ENCODE measurements around the gene C2. TPM values are rescaled to one million over a fixed set of nuclear protein-coding genes. Genes with fewer than 3 reads are reported as not detected.
"Not testable (repeated sequence)": the region's sequence is repeated elsewhere in the genome, so short reads cannot be mapped to it uniquely, and the experiment has no call there.

C2 gene
- polyA plus RNA-seq, 1 donor from 2014 or later, result not detected

DNA sequence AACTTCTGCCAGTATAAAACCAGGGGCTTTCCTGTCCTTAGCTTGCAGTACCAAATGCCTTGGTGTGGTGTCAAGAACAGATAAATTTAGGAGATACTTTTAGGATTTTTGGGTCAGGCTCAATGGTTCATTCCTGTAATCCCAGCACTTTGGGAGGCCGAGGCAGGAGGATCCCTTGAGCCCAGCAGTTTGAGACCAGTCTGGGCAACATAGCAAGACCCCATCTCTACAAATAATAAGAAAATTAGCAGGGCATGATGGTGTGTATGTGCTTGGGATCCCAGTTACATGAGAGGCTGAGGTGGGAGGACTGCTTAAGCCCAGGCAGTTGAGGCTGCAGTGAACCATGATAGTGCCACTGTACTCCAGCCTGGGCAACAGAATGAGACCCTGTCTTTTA, 22.5 kb upstream of the C2 start:
- peaks cover 3% of the 10 kb centered on the region for H3K27me3 Mint-ChIP-seq
- H3K36me3 Mint-ChIP-seq, result no peaks in the 10 kb centered on the region
- H3K4me1 Mint-ChIP-seq, result peaks cover 12 to 15% (median 13%) of the 10 kb centered on the region in 3 donors
- H3K4me3 Mint-ChIP-seq, result peak overlapping the region in 2 of 4 donors; percentile 23 to 50
- H3K27ac Mint-ChIP-seq, result no peak overlapping the region
- no peaks in the 10 kb centered on the region for H3K9me3 Mint-ChIP-seq

- Mint-ChIP-seq H3K9me3 (no peaks in the 10 kb centered on the region), H3K4me3 (peak overlapping the region in 1 of 4 donors; percentile 64), H3K36me3 (no peaks in the 10 kb centered on the region), H3K27me3 (peaks cover 7% of the 10 kb centered on the region), H3K4me1 (peaks cover 13 to 15% (median 15%) of the 10 kb centered on the region in 3 donors), H3K27ac (no peak overlapping the region)
These were observed 21.4 kb upstream of the C2 start for GRCh38 chr6:31906122-31906521.

GRCh38 chr6:31906727-31907126, 20.8 kb upstream of the C2 start:
- not testable (repeated sequence) for H3K27me3 Mint-ChIP-seq, H3K9me3 Mint-ChIP-seq, H3K27ac Mint-ChIP-seq, H3K36me3 Mint-ChIP-seq
- Mint-ChIP-seq H3K4me3 (peak overlapping the region in 1 of 4 donors; percentile 64), H3K4me1 (peaks cover 13 to 15% (median 15%) of the 10 kb centered on the region in 3 donors)

- Mint-ChIP-seq H3K9me3 (no peaks in the 10 kb centered on the region), H3K4me1 (peaks cover 12 to 15% (median 15%) of the 10 kb centered on the region in 3 donors), H3K4me3 (no peak overlapping the region), H3K27ac (no peak overlapping the region), H3K36me3 (no peaks in the 10 kb centered on the region), H3K27me3 (peaks cover 14% of the 10 kb centered on the region)
These were observed 20.2 kb upstream of the C2 start for GRCh38 chr6:31907158-31907813.

GRCh38 chr6:31908255-31908654, 19.3 kb upstream of the C2 start:
- Mint-ChIP-seq H3K4me3 (peak overlapping the region in 2 of 4 donors; percentile 47 to 83), H3K27me3 (peaks cover 19% of the 10 kb centered on the region)
- not testable (repeated sequence) for H3K9me3 Mint-ChIP-seq, H3K4me1 Mint-ChIP-seq, H3K27ac Mint-ChIP-seq, H3K36me3 Mint-ChIP-seq

DNA sequence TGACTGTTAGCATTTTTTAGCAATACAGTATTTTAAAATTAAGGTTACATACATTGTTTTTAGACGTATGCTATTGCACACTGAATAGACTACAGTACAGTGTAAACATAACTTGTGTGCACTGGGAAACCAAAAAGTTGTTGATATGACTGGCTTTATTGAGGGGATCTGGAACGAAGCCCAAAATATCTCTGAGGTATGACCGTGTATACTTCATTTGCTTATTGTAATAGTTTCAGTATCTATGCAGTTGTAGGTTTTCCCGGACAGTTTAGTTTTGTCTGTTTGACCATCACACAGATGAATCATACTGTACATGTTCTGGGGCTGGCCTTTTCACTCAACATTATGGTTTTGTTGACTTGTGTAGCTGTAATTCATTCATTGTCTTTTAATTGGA, 18.7 kb upstream of the C2 start:
- Mint-ChIP-seq H3K27ac (no peak overlapping the region), H3K4me1 (peaks cover 4 to 8% (median 6%) of the 10 kb centered on the region in 3 donors), H3K4me3 (peak overlapping the region in 2 of 4 donors; percentile 47 to 83), H3K36me3 (no peaks in the 10 kb centered on the region), H3K27me3 (peaks cover 20% of the 10 kb centered on the region), H3K9me3 (no peaks in the 10 kb centered on the region)

- not testable (repeated sequence) for H3K4me1 Mint-ChIP-seq, H3K36me3 Mint-ChIP-seq, H3K9me3 Mint-ChIP-seq
- peak overlapping the region in 1 of 3 donors; percentile 42 for H3K27ac Mint-ChIP-seq
- peaks cover 20% of the 10 kb centered on the region for H3K27me3 Mint-ChIP-seq
- peak overlapping the region in 1 of 4 donors; percentile 32 for H3K4me3 Mint-ChIP-seq
These were observed 18.2 kb upstream of the C2 start for GRCh38 chr6:31909298-31909697.

GRCh38 chr6:31911826-31912585, 15.5 kb upstream of the C2 start:
- Mint-ChIP-seq H3K27me3 (peaks cover 21% of the 10 kb centered on the region), H3K4me1 (peaks cover 4 to 8% (median 8%) of the 10 kb centered on the region in 3 donors), H3K27ac (no peak overlapping the region), H3K9me3 (no peaks in the 10 kb centered on the region), H3K4me3 (peak overlapping the region in 1 of 4 donors; percentile 22), H3K36me3 (peaks cover 3% of the 10 kb centered on the region)

DNA sequence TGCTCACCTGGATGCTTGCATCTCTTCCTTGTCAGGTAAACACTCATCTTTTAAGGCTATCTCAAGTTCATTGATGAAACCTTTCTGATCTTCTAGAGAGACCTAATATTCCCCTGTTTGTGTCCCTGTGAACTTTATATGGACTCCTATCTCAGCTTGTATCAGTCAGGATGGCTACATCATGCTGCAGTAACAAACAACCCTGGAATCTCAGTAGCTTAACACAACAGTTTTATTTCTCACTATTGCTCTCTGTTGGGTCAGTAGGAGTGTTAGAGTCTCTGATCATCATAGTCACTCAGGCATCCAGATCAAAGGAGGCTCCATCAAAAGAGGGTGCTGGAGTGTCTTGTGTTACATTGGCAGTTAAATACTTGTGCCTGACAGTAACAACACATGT, 12.2 kb upstream of the C2 start:
- H3K4me1 Mint-ChIP-seq, result peaks cover 0 to 3% (median under 1%) of the 10 kb centered on the region in 3 donors
- H3K27ac Mint-ChIP-seq, result peak overlapping the region in 1 of 3 donors; percentile 24
- peaks cover 18% of the 10 kb centered on the region for H3K27me3 Mint-ChIP-seq
- no peaks in the 10 kb centered on the region for H3K9me3 Mint-ChIP-seq
- H3K36me3 Mint-ChIP-seq, result peaks cover 3% of the 10 kb centered on the region
- no peak overlapping the region for H3K4me3 Mint-ChIP-seq

DNA sequence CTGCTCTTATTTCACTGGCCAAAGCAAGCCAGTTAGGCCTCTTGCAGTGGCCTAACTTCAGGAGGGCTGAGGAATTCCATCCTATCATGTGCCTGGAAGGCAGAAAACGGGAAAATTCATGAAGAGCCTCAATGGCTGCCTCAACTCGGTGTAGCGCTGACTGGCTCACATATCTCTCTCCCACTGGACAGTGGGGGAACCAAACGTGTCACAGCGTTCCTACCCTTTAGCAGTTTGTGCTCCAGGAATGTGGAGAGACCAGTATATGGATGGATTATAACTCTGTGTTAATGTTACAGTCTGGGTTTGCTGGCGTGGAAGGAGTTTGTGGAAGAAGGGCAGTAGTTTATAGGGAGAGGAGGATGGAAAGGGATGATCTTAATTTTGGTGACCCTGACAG, 11.8 kb upstream of the C2 start:
- Mint-ChIP-seq H3K9me3 (no peaks in the 10 kb centered on the region), H3K27ac (no peak overlapping the region), H3K4me3 (no peak overlapping the region), H3K27me3 (peaks cover 17% of the 10 kb centered on the region), H3K4me1 (peaks cover 0 to 3% (median 0%) of the 10 kb centered on the region in 3 donors), H3K36me3 (peaks cover 3% of the 10 kb centered on the region)

GRCh38 chr6:31918069-31918720, 9.3 kb upstream of the C2 start:
- Mint-ChIP-seq H3K36me3 (peaks cover 3% of the 10 kb centered on the region), H3K9me3 (no peaks in the 10 kb centered on the region), H3K4me1 (peaks cover 0 to 5% (median 0%) of the 10 kb centered on the region in 3 donors), H3K27me3 (peaks cover 5% of the 10 kb centered on the region), H3K27ac (no peak overlapping the region), H3K4me3 (no peak overlapping the region)

DNA sequence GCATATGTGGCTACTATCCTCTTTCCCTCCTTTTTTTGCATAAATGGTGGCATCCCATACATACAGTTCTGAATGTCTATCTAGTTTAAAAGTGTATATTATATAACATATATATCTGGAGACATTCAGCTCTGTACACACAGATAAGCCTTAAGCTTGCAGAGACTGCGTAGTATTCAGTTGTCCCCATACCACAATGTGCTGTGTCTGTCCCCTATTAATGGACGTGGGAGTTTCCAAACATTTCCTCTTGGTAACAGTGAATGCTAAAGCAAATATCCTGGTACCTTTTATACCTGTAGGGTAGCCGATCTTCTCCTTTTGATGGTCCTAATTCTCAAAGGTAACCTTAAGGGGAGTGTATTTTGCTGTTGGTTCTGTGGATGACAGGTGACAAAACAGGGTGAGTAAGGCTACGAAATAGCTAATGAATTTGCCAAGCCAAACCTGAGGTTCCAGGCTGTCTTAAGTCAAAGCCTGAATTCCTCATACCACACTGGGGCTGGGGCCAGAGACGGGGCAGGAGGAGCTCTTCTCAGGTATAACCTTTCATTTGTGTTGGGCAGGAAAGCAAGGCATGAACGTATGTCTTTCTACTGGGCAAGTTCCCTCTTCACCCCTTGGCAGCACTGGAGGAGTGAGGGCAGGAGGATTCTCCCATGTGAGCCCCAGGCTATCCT, 7.8 kb upstream of the C2 start:
- H3K36me3 Mint-ChIP-seq, result peaks cover 3% of the 10 kb centered on the region
- peaks cover 4% of the 10 kb centered on the region for H3K27me3 Mint-ChIP-seq
- no peaks in the 10 kb centered on the region for H3K9me3 Mint-ChIP-seq
- H3K4me3 Mint-ChIP-seq, result no peak overlapping the region
- peaks cover 0 to 5% (median 0%) of the 10 kb centered on the region in 3 donors for H3K4me1 Mint-ChIP-seq
- no peak overlapping the region for H3K27ac Mint-ChIP-seq

- peak overlapping the region in 1 of 3 donors; percentile 74 for H3K27ac Mint-ChIP-seq
- no peaks in the 10 kb centered on the region for H3K9me3 Mint-ChIP-seq
These were observed 6.7 kb upstream of the C2 start for GRCh38 chr6:31920811-31921210.

GRCh38 chr6:31922942-31923341, 4.6 kb upstream of the C2 start:
- Mint-ChIP-seq H3K36me3 (no peaks in the 10 kb centered on the region), H3K4me3 (no peak overlapping the region), H3K27ac (no peak overlapping the region), H3K4me1 (peaks cover 0 to 3% (median 0%) of the 10 kb centered on the region in 3 donors), H3K9me3 (peaks cover 0 to 1% (median 0%) of the 10 kb centered on the region in 3 donors), H3K27me3 (no peaks in the 10 kb centered on the region)

More at GRCh38 chr6:31920811-31921210, 6.7 kb upstream of the C2 start:
- H3K27me3 Mint-ChIP-seq, result no peaks in the 10 kb centered on the region
- no peak overlapping the region for H3K4me3 Mint-ChIP-seq
- peaks cover 0 to 5% (median 0%) of the 10 kb centered on the region in 3 donors for H3K4me1 Mint-ChIP-seq
- no peaks in the 10 kb centered on the region for H3K36me3 Mint-ChIP-seq
